Mammary epithelial cell (primary cell): ENCODE results near the gene PPP1R9B.

Experiments
- EZH2 ChIP-seq: IDR thresholded peaks from 2 replicates; pipeline ENCODE4 v1.6.1; 2012; ENCODE audit warnings: low read length, inconsistent platforms, borderline replicate concordance
- TF ChIP-seq, protein P1 (sequence below), 2 donors: IDR thresholded peaks in 1 of 2; conservative IDR thresholded peaks in 1 of 2; 2 replicates each; pipeline ENCODE4 v1.5.1; 2011 to 2012; ENCODE audit warnings: inconsistent platforms in 2 of 2, low read length in 2 of 2, mild to moderate bottlenecking in 2 of 2, control low read depth in 1 of 2, low read depth in 1 of 2; ENCODE audit not compliant: insufficient read depth in 1 of 2; ENCODE audit errors: extremely low read depth in 1 of 2

DNA sequence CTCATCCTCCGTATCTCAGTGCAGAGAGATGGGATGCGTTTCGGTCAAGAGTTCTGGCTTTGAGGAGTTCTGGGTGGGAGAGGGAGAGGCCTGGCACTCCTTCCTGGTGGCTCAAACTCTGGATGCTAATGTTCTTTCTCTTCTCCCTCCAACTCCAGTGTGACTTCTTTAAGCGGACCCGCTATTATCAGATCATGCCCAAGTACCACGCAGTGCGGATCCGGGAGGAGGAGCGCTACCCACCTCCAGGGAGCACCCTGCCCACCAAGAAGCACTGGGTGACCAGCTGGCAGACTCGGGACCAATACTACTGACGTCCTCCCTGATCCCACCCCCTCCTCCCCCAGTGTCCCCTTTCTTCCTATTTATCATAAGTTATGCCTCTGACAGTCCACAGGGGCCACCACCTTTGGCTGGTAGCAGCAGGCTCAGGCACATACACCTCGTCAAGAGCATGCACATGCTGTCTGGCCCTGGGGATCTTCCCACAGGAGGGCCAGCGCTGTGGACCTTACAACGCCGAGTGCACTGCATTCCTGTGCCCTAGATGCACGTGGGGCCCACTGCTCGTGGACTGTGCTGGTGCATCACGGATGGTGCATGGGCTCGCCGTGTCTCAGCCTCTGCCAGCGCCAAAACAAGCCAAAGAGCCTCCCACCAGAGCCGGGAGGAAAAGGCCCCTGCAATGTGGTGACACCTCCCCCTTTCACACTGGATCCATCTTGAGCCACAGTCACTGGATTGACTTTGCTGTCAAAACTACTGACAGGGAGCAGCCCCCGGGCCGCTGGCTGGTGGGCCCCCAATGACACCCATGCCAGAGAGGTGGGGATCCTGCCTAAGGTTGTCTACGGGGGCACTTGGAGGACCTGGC lies 61.3 kb downstream of the PPP1R9B start:
- no peak for TF ChIP-seq EZH2
- TF ChIP-seq, protein P1, sequence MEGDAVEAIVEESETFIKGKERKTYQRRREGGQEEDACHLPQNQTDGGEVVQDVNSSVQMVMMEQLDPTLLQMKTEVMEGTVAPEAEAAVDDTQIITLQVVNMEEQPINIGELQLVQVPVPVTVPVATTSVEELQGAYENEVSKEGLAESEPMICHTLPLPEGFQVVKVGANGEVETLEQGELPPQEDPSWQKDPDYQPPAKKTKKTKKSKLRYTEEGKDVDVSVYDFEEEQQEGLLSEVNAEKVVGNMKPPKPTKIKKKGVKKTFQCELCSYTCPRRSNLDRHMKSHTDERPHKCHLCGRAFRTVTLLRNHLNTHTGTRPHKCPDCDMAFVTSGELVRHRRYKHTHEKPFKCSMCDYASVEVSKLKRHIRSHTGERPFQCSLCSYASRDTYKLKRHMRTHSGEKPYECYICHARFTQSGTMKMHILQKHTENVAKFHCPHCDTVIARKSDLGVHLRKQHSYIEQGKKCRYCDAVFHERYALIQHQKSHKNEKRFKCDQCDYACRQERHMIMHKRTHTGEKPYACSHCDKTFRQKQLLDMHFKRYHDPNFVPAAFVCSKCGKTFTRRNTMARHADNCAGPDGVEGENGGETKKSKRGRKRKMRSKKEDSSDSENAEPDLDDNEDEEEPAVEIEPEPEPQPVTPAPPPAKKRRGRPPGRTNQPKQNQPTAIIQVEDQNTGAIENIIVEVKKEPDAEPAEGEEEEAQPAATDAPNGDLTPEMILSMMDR (conservative IDR thresholded peaks at IDR 0.05 in 1 of 2, IDR thresholded peaks at IDR 0.05 in 1 of 2; ENCODE audit: extremely low read depth in 1 of 2, insufficient read depth in 1 of 2, low read depth in 1 of 2, low read length in 2 of 2), result no peak
